Large intestine (tissue), 3 donors: Measurements from ENCODE around the gene SLC25A45. TPM values are rescaled to one million over a fixed set of nuclear protein-coding genes. Genes with fewer than 3 reads are reported as not detected.

Experiments
- DNase-seq, 2 donors: peaks; one replicate each; pipeline versions ENCODE4 v3.0.0 to v3.0.0-alpha.2; 2013
- H3K27ac ChIP-seq: one replicate; pipeline ENCODE4 v1.5.1; 2013; ENCODE audit warnings: low read length
- H3K27me3 ChIP-seq: 2 replicates; pipeline ENCODE4 v1.6.1; 2013; ENCODE audit warnings: low read length; ENCODE audit not compliant: control insufficient read depth, insufficient read depth
- H3K36me3 ChIP-seq: 2 replicates; pipeline ENCODE4 v1.6.1; 2013; ENCODE audit warnings: low read length; ENCODE audit not compliant: control insufficient read depth, insufficient read depth
- H3K4me1 ChIP-seq: one replicate; pipeline ENCODE4 v1.6.1; 2013; ENCODE audit warnings: low read length; ENCODE audit not compliant: control insufficient read depth, insufficient read depth
- H3K4me3 ChIP-seq: one replicate; pipeline ENCODE4 v1.5.1; 2013; ENCODE audit warnings: low read length
- H3K9me3 ChIP-seq: one replicate; pipeline ENCODE4 v1.6.1; 2013; ENCODE audit warnings: mild to moderate bottlenecking, low read depth, low read length, moderate library complexity; ENCODE audit not compliant: control insufficient read depth
- WGBS: methylation state at CpG from one replicate; pipeline ENCODE4 v1.1.5; 2013; ENCODE audit warnings: low lambda C conversion rate; ENCODE audit not compliant: insufficient coverage; 5-methylcytosine and 5-hydroxymethylcytosine counted together
- polyA plus RNA-seq: library from polyadenylated mRNA; unstranded; fragments of 120-200 nt; gene quantifications from one replicate; pipeline ENCODE4 v1.2.1, GENCODE V29; 2013

Gene SLC25A45
- polyA plus RNA-seq, 1 donor, result 41.2 TPM

DNA sequence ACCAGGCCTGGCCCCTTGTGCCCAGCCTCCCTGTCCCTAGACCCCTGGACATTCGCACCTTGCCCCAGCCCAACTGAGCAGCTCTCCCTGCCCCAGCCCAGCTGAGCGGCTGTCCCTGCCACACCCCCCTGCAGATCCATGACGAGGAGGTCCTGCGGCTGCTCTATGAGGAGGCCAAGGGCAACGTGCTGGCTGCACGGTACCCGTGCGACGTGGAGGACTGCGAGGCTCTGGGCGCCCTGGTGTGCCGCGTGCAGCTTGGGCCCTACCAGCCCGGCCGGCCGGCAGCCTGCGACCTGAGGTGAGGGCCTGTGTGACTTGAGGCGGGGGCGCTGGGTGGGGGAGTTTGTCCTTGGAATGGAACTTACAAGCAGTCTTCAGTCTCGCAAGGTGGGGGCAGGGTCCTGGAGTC is 11.7 kb upstream of the SLC25A45 start:
- H3K4me3 ChIP-seq, result no peak overlapping the region
- no peaks in the 10 kb centered on the region for H3K9me3 ChIP-seq
- no peak overlapping the region for H3K27ac ChIP-seq
- H3K27me3 ChIP-seq, result no peaks in the 10 kb centered on the region
- WGBS, result no CpG with 5 or more reads among the region's 20 CpGs
- peaks cover 81% of the 10 kb centered on the region for H3K36me3 ChIP-seq
- peaks cover 3% of the 10 kb centered on the region for H3K4me1 ChIP-seq
- no peak for DNase-seq

DNA sequence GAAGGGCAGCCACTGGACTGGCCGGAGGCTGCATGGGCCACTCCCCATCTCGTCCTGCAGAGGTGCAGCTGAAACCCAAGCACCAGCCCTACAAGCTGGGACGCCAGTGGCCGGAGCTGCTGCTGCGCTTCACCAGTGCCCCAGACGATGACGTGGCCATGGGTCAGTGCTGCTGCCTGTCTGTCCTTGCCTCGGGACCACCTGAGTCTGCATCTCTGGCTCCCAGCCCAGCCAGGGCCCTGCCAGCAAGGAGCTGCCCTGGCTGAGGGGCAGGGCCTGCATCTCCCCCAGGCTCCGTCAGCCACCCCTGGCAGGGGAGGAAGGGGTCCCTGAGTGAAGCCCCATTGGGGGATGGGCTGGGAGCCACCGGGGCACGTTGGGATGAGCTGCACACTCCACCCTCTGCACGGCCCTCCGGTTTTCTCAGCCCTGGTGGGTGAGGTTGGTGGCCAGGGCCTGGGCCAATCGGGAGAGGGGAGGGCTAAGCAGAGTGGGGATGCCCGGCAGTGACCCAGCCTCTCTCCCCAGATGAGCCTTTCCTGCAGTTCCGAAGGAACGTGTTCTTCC is 11.2 kb upstream of the SLC25A45 start:
- Histone ChIP-seq H3K27ac (no peak overlapping the region), H3K36me3 (peaks cover 79% of the 10 kb centered on the region), H3K27me3 (no peaks in the 10 kb centered on the region), H3K9me3 (no peaks in the 10 kb centered on the region), H3K4me1 (peaks cover 8% of the 10 kb centered on the region), H3K4me3 (no peak overlapping the region)
- DNase-seq, result no peak
- no CpG with 5 or more reads among the region's 17 CpGs for WGBS

DNA sequence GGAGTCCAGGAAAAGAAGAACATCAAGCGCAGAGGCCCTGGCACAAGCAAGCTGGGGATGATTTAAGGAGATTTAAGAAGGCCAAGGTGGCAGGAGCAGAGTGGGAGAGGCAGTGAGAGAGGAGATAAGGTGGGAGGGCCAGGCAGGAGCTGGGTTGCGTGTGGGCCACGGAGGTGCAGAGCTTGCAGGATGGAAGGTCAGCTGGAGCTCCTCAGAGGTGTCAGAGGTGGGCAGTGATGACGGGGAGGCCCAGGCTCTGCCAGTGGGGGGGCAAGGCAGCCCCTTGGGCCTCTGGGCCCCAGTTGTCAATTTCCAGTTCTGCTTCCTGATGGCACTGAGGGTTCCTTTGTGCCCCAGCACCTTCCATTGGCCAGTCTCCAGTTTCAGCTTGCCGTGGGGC is 10.5 kb upstream of the SLC25A45 start:
- Histone ChIP-seq H3K4me1 (peaks cover 15% of the 10 kb centered on the region), H3K9me3 (no peaks in the 10 kb centered on the region), H3K27me3 (no peaks in the 10 kb centered on the region), H3K4me3 (no peak overlapping the region), H3K27ac (no peak overlapping the region), H3K36me3 (peaks cover 72% of the 10 kb centered on the region)
- DNase-seq, result no peak
- no CpG with 5 or more reads among the region's 5 CpGs for WGBS

DNA sequence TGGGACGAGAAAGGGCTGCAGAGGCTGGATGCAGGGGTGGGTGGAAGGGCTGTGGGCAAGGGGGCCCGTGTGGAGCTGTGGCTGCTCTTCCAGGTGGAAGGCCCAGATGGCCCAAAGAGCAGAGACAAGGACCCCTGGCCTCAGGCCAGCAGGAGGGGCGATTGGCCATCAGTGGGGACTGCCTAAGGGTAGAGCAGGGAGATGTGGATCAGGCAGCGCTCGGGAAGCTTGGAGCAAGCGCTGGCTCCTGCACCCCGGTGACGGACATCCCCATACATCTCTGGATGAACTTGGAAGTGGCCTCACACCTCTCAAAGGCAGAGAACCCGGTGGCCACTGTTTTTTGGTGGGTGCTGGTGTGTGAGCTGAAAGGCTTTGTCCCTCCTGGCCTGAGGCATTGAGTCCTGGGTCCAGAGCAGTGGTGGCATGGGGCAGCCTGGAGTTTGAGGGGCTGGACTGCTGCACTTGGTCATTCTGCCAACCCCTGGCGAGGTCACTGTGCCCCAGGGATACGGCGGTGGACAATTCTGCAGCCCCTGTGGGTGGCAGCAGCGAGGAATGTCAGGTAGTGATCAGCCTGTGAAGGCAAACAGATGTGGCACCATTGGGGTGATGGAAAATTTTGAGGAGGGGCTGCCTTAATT is 9.9 kb upstream of the SLC25A45 start:
- Histone ChIP-seq H3K27ac (no peak overlapping the region), H3K4me3 (no peak overlapping the region), H3K36me3 (peaks cover 69% of the 10 kb centered on the region), H3K9me3 (no peaks in the 10 kb centered on the region), H3K27me3 (no peaks in the 10 kb centered on the region), H3K4me1 (peaks cover 15% of the 10 kb centered on the region)
- no peak for DNase-seq
- no CpG with 5 or more reads among the region's 13 CpGs for WGBS

DNA sequence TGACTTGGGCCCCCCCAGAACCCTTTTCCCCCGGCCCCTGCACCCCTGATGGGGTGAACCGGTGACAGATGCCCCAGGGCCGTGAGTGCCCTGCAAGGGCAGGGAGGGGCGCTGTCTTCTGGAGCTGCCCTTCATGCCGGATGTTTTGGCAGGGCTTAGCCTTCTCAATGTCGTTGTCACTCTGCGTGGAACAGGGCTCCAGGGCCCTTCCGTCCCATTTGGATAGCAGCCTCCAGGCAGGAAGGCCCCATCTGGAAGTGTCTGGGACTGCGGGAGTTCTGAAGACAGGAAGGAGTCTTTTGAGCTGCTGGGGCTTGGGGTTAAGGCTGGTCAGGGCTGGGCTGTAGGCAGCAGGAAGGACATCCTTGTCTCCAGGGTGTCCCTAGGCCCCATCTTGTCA is 8.6 kb upstream of the SLC25A45 start:
- peaks cover 57% of the 10 kb centered on the region for H3K36me3 ChIP-seq
- no CpG with 5 or more reads among the region's 9 CpGs for WGBS
- DNase-seq, result no peak
- no peak overlapping the region for H3K4me3 ChIP-seq
- no peak overlapping the region for H3K27ac ChIP-seq
- H3K27me3 ChIP-seq, result no peaks in the 10 kb centered on the region
- no peaks in the 10 kb centered on the region for H3K9me3 ChIP-seq
- H3K4me1 ChIP-seq, result peaks cover 18% of the 10 kb centered on the region

DNA sequence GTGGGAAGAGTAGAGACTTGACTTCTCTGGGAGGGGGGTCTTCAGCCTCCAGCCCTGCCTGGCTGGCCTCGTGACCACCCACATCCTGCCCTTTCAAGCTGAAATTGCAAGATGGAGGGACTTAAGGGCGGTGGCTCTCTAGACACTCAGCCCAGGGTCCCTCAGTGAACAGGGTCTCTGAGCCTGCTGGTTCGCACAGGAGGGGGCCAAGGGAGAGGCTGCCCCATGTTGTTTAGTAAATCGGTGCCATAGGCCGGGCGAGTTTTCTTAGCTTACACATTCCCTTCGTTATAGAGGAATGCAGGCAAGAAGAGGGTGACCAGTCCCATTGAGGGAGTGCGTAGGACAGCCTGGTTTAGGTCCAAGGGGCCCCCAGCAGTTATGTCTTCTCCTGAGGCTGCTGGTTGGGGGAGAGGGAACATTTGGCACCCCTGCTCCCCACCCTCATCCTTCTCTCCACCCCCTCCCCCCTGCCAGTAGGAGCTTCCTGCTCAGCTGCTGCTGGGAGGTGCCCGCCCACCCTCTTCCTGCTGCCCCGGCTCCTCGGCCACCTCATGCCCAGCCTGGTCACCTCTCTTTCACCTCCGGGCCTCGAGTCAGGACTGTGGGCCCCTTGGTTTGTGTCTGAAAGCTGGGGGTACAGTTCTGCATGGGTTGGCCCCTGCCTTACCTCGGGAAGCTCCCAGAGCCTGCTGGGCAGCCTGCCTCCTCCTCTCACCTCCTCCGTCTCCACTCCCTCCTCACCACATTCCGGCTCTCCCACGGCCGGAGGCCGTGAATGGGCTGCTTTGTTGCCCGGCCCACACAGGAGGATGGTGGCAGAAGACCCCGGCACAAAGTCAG is 7.9 kb upstream of the SLC25A45 start:
- Histone ChIP-seq H3K27ac (no peak overlapping the region), H3K27me3 (no peaks in the 10 kb centered on the region), H3K36me3 (peaks cover 50% of the 10 kb centered on the region), H3K4me3 (no peak overlapping the region), H3K9me3 (no peaks in the 10 kb centered on the region), H3K4me1 (peaks cover 24% of the 10 kb centered on the region)
- DNase-seq, result no peak
- WGBS, result no CpG with 5 or more reads among the region's 21 CpGs

DNA sequence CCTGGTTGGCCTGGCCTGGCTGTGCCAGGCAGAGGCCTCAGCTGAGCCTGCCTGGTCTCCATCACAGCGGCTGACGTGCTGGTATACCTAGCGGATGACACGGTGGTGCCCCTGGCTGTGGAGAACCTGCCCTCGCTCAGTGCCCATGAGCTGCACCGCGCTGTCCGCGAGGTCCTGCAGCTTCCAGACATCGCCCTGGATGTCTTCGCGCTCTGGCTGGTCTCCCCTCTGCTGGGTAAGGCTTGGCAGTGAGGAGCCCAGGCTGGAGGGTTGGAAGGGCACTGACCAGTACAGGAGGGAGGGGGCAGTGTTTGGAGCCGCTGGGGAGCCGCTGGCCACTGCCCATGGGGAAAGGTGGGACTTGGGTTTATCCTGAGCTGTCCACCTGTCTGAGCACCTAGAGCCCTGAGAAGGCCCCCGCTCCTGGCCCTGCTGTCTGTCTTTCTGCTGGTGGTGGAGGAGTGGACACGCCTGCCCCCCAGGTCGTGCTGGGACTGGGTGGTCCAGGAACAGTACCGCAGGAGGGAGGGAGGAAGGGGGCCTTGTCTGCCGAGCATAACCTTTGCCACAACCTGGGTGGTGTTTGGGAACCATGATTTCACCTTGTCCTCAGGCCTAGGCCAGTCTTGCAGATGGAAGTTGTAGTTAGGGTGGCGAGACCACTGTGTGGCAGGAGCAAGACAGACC is 7.0 kb upstream of the SLC25A45 start:
- H3K27ac ChIP-seq, result no peak overlapping the region

DNA sequence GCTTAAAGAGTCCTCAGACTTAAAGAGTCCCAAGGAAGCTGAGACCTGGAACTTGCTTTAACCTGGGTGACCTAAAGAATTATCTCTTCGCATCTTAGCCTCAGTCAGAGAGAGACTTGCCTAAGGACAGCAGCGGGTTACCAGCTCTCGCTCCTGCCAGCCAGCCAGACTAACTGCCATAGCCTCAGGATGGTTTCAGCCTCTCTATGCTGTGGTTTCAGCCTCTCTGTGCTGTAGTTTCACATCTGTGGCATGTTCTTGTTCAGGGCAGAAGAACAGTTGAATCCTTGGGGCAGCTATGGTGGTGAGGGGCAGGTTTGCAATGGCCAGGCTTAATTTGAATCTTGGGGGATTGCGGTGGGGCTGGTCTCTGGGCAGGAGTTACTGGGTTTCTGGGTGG is 6.3 kb upstream of the SLC25A45 start:
- WGBS, result no CpG with 5 or more reads among the region's 4 CpGs
- Histone ChIP-seq H3K27ac (no peak overlapping the region), H3K9me3 (no peaks in the 10 kb centered on the region), H3K27me3 (no peaks in the 10 kb centered on the region), H3K36me3 (peaks cover 37% of the 10 kb centered on the region), H3K4me1 (peaks cover 39% of the 10 kb centered on the region), H3K4me3 (no peak overlapping the region)
- DNase-seq, result no peak

More for the DNA sequence above, 7.0 kb upstream of the SLC25A45 start:
- DNase-seq, result no peak
- Histone ChIP-seq H3K36me3 (peaks cover 44% of the 10 kb centered on the region), H3K4me3 (no peak overlapping the region), H3K27me3 (no peaks in the 10 kb centered on the region), H3K4me1 (peaks cover 32% of the 10 kb centered on the region), H3K9me3 (no peaks in the 10 kb centered on the region)
- WGBS, result no CpG with 5 or more reads among the region's 20 CpGs

DNA sequence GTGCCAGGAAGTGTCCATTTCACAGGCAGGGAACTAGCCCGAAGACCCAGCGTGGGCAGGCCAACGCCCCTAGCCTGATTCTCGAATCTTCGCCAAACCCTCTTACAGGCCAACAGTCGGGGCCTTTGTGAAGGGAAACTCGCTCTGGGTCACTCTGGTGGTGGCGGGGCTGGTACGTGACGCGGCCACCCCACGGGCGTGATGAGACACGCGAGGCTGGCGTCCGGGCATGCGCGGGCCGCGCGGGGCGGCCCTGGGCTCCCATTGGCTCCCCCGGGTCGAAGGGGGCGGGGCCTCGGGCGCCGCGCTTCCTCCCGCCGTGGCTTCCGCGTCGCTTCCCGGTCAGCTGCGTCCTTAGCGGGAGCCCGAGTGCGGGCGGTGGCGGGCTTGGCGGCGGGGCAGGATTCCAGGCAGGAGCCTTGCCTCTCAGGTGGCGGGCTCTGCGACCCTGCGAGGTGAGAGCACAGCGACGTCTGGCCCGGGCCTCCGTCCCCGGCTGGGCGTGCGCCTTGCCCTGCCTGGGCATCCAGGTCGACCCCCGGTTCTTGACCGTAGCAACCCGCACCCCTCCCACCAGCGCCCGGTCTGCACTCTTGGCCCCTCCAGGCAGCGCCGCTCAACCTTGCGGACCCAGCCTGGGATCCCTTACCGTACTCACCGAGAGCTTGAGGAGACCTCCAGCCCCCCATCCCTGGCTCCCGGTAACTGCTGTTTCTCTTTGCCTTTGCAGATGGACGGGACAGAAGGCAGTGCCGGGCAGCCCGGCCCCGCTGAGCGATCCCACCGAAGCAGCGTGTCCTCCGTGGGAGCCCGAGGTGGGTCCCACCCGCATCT is 4.1 kb upstream of the SLC25A45 start, which contains the start of gene FRMD8:
TSS of gene FRMD8 (plus strand) at position 331 of the 834 bp plus-strand sequence. CDS start at position 731, 400 bp downstream.
- Histone ChIP-seq H3K9me3 (no peaks in the 10 kb centered on the region), H3K4me3 (peak within 1 kb of the TSS; percentile 97), H3K4me1 (peaks cover 57% of the 10 kb centered on the region), H3K36me3 (peaks cover 16% of the 10 kb centered on the region), H3K27me3 (no peaks in the 10 kb centered on the region), H3K27ac (peak within 1 kb of the TSS; percentile 87)
- DNase-seq, result peak; percentile 90 to 92
- WGBS, result no CpG with 5 or more reads among the region's 76 CpGs
